Left colon (tissue), 2 donors: Measurements from ENCODE around the gene MTA3. TPM values are rescaled to one million over a fixed set of nuclear protein-coding genes. Genes with fewer than 3 reads are reported as not detected.

ENCODE experiments used
- ATAC-seq: fragments of 200-7000 bp; cut with Tn5 transposase; one replicate; pipeline ENCODE4 v1.9.1; 2020; ENCODE audit warnings: mild to moderate bottlenecking, moderate library complexity
- DNase-seq, 2 donors: peaks; one replicate each; pipeline ENCODE4 v3.0.0-alpha.2; 2020
- intact Hi-C, 2 donors: fragments of 100-400 bp; cut with DNase I in 1 of 2; cut with micrococcal nuclease in 1 of 2; formaldehyde crosslinking; loops; one replicate each; pipeline versions ENCODE4 v1.11.2 to v1.14.0; 2022; cut with DNase I, micrococcal nuclease
- total RNA-seq, 2 donors: library from RNA; stranded (reverse); fragmentation: NEBNext Ultra II Directional; extraction: Animal tissue kit (Norgen Biotek cat#: 25700); gene quantifications; one replicate each; pipeline ENCODE4 v1.2.1, GENCODE V29; 2021
- donor health status: DM: no; HTN: no; CAD: no.
- donor health status: DM: yes; HTN: yes; CAD: no.

MTA3 gene
- total RNA-seq, 2 donors from 2014 or later, result 39.1 to 47.4 TPM

- intact Hi-C loops, result no loop called here
- ATAC-seq (no peak), DNase-seq (no peak)
These were observed 236.5 kb downstream of the MTA3 start for GRCh38 chr2:42804891-42805290.

Other genes starting within 250 kb of the MTA3 start
- gene COX7A2L, start 207.4 kb upstream of the MTA3 start, total RNA-seq, result 100 to 1,000 TPM in 1 of 2 donors, 10 to 100 TPM in 1; 97.2 to 111 TPM
- 1 to 10 TPM; 3.3 to 5.9 TPM for gene KCNG3, start 74.7 kb upstream of the MTA3 start, total RNA-seq
- 1 to 10 TPM; 2.9 to 4.1 TPM for gene OXER1, start 195.5 kb downstream of the MTA3 start, total RNA-seq
- gene HAAO, start 224.0 kb downstream of the MTA3 start, total RNA-seq, result 10 to 100 TPM; 18.9 to 19.2 TPM